ENCODE data around the gene HIC1. TPM values are rescaled to one million over a fixed set of nuclear protein-coding genes. Genes with fewer than 3 reads are reported as not detected.

The HIC1 gene
- total RNA-seq, 1 experiment from 2014 or later, result 0.84 TPM

- no peak for DNase-seq (ENCODE audit: low spot score)
- TF ChIP-seq CTCF (conservative IDR thresholded peaks at IDR 0.05; ENCODE audit: low read depth, low read length), result no peak
- no peak for TF ChIP-seq EZH2 (IDR thresholded peaks at IDR 0.05; ENCODE audit: borderline replicate concordance, low read depth, low read length, poor library complexity, severe bottlenecking)
- no TSS peak for BruUV-seq (replicated peaks)
- Histone ChIP-seq H3K9me3 (ENCODE audit: low read depth, low read length, poor library complexity, severe bottlenecking) (no peaks in the 10 kb centered on the region), H3K27me3 (replicated peaks; ENCODE audit: insufficient read depth, low read depth, low read length, poor library complexity) (no peaks in the 10 kb centered on the region), H3K36me3 (ENCODE audit: insufficient read depth, low read length, poor library complexity, severe bottlenecking) (peaks cover 4% of the 10 kb centered on the region), H3K27ac (ENCODE audit: low read depth, low read length, poor library complexity, severe bottlenecking) (no peak overlapping the region), H3K4me1 (ENCODE audit: insufficient read depth, low read length, poor library complexity, severe bottlenecking) (peaks cover under 1% of the 10 kb centered on the region), H3K4me3 (ENCODE audit: low read depth, low read length, poor library complexity, severe bottlenecking) (no peak overlapping the region)
- intact Hi-C loops (cut with micrococcal nuclease; ENCODE audit: unreplicated experiment), result no loop called here
- ChIA-PET POLR2A (ENCODE audit: low non-redundant PET) (no interaction called here), CTCF (no interaction called here)
These were observed 30.7 kb downstream of the HIC1 start for GRCh38 chr17:2085648-2085949.

- H3K9me3 ChIP-seq (ENCODE audit: low read depth, low read length, poor library complexity, severe bottlenecking), result no peaks in the 10 kb centered on the region
- DNase-seq (ENCODE audit: low spot score), result no peak
- BruUV-seq (replicated peaks), result no TSS peak
- no peak overlapping the region for H3K27ac ChIP-seq (ENCODE audit: low read depth, low read length, poor library complexity, severe bottlenecking)
- no peak overlapping the region for H3K4me3 ChIP-seq (ENCODE audit: low read depth, low read length, poor library complexity, severe bottlenecking)
- TF ChIP-seq EZH2 (IDR thresholded peaks at IDR 0.05; ENCODE audit: borderline replicate concordance, low read depth, low read length, poor library complexity, severe bottlenecking), result no peak
- no peak for TF ChIP-seq CTCF (conservative IDR thresholded peaks at IDR 0.05; ENCODE audit: low read depth, low read length)
- H3K36me3 ChIP-seq (ENCODE audit: insufficient read depth, low read length, poor library complexity, severe bottlenecking), result peaks cover 2% of the 10 kb centered on the region
- H3K27me3 ChIP-seq (replicated peaks; ENCODE audit: insufficient read depth, low read depth, low read length, poor library complexity), result no peaks in the 10 kb centered on the region
- CTCF ChIA-PET, result no interaction called here
- intact Hi-C loops (cut with micrococcal nuclease; ENCODE audit: unreplicated experiment), result no loop called here
- POLR2A ChIA-PET (ENCODE audit: low non-redundant PET), result no interaction called here
- peaks cover 7% of the 10 kb centered on the region for H3K4me1 ChIP-seq (ENCODE audit: insufficient read depth, low read length, poor library complexity, severe bottlenecking)
These were observed 31.4 kb downstream of the HIC1 start for GRCh38 chr17:2086306-2086705.

GRCh38 chr17:2087597-2088211, 32.8 kb downstream of the HIC1 start:
- ChIA-PET CTCF (no interaction called here), POLR2A (ENCODE audit: low non-redundant PET) (no interaction called here)
- Histone ChIP-seq H3K27me3 (replicated peaks; ENCODE audit: insufficient read depth, low read depth, low read length, poor library complexity) (no peaks in the 10 kb centered on the region), H3K9me3 (ENCODE audit: low read depth, low read length, poor library complexity, severe bottlenecking) (no peaks in the 10 kb centered on the region), H3K4me3 (ENCODE audit: low read depth, low read length, poor library complexity, severe bottlenecking) (no peak overlapping the region), H3K27ac (ENCODE audit: low read depth, low read length, poor library complexity, severe bottlenecking) (no peak overlapping the region), H3K4me1 (ENCODE audit: insufficient read depth, low read length, poor library complexity, severe bottlenecking) (peaks cover 8% of the 10 kb centered on the region), H3K36me3 (ENCODE audit: insufficient read depth, low read length, poor library complexity, severe bottlenecking) (no peaks in the 10 kb centered on the region)
- intact Hi-C loops (cut with micrococcal nuclease; ENCODE audit: unreplicated experiment), result no loop called here
- BruUV-seq (replicated peaks), result no TSS peak
- no peak for DNase-seq (ENCODE audit: low spot score)
- TF ChIP-seq CTCF (conservative IDR thresholded peaks at IDR 0.05; ENCODE audit: low read depth, low read length) (no peak), EZH2 (IDR thresholded peaks at IDR 0.05; ENCODE audit: borderline replicate concordance, low read depth, low read length, poor library complexity, severe bottlenecking) (no peak)
